Body of pancreas (tissue), 4 donors: ENCODE results near the gene PRR18.

Experiments
- POLR2A ChIP-seq, 3 donors: fragments of 450-650 bp; IDR thresholded peaks; one replicate each; pipeline ENCODE4 v1.6.1; 2016; ENCODE audit warnings: antibody characterized with exemption in 3 of 3, mild to moderate bottlenecking in 2 of 3
- TF ChIP-seq, protein P1 (sequence below), 7 experiments: fragments of 450-650 bp in 4 of 7; fragments of 200-600 bp in 3 of 7; sonication (generic) in 3 of 7; IDR thresholded peaks; one replicate each; pipeline ENCODE4 v1.5.1; 2016 to 2019; ENCODE audit warnings: antibody characterized with exemption in 7 of 7

DNA sequence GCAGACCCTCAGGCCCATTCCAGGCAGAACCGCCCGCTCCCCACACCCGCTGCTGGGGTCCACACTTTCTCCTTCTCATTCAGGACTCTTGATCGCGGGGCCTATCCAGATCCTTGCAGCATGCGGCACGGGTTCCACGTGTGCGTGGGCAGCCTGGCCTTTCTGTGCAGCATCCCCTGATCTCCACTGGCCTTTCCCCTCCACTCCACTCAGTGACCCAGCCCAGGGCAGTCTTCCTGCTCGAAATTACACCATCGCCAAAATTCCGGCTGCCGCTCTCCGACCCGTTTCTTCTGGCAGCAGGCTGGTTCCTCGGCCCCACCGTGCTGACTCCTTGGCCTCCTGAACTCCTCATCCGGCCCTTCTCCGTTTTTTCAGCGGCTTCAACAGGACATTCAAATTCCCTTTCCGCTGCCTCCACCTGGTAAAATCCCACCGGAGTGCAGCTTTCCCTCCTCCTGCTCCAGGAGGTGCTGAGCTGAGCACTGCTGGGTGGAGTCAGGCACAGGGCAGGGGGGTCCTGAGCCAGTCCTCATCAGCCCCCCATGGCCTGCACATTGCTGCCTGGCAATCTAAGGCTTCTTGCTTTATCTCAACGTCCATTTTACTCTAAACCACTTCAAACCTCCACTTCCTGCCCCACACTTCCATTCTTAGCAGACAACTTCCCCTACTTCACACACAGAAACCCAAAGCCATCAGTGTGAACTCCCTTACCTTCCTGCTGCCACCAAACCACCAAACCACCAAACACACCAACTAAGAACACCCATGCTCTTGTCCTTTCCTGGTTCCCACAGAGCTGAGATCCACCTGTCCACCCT lies 25.2 kb upstream of the PRR18 start:
- TF ChIP-seq, protein P1, sequence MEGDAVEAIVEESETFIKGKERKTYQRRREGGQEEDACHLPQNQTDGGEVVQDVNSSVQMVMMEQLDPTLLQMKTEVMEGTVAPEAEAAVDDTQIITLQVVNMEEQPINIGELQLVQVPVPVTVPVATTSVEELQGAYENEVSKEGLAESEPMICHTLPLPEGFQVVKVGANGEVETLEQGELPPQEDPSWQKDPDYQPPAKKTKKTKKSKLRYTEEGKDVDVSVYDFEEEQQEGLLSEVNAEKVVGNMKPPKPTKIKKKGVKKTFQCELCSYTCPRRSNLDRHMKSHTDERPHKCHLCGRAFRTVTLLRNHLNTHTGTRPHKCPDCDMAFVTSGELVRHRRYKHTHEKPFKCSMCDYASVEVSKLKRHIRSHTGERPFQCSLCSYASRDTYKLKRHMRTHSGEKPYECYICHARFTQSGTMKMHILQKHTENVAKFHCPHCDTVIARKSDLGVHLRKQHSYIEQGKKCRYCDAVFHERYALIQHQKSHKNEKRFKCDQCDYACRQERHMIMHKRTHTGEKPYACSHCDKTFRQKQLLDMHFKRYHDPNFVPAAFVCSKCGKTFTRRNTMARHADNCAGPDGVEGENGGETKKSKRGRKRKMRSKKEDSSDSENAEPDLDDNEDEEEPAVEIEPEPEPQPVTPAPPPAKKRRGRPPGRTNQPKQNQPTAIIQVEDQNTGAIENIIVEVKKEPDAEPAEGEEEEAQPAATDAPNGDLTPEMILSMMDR (IDR thresholded peaks at IDR 0.05), result no peak
- TF ChIP-seq POLR2A (IDR thresholded peaks at IDR 0.05), result no peak
